ENCODE measurements around the gene ABCA13. TPM values are rescaled to one million over a fixed set of nuclear protein-coding genes. Genes with fewer than 3 reads are reported as not detected.

The ABCA13 gene
- total and polyA plus RNA-seq, 2 donors (not counting 3 experiments of a cell fraction or from before 2014, with no cell fraction given) = 0.01 to 0.11 TPM

- no peaks in the 10 kb centered on the region for H3K79me2 ChIP-seq (ENCODE audit: control insufficient read depth, insufficient read depth, low read length)
- BruUV-seq (replicated peaks) = no TSS peak
- H3K9me1 ChIP-seq (replicated peaks; ENCODE audit: control insufficient read depth, extremely low read depth, insufficient read depth, low read length) = no peaks in the 10 kb centered on the region
- DNase-seq (ENCODE audit: low read depth, low spot score) = no peak
- no peaks in the 10 kb centered on the region for H3K4me1 ChIP-seq (ENCODE audit: control insufficient read depth, extremely low read depth, insufficient read depth, low read length)
- H3K9ac ChIP-seq (replicated peaks; ENCODE audit: extremely low read depth, insufficient read depth, low read length) = no peak overlapping the region
- H3K36me3 ChIP-seq (ENCODE audit: control insufficient read depth in 2 of 2, extremely low read depth in 1 of 2, insufficient read depth in 2 of 2, low read length in 2 of 2) = no peaks in the 10 kb centered on the region
- TF ChIP-seq CTCF (IDR thresholded peaks at IDR 0.05; ENCODE audit: extremely low read depth in 1 of 2, insufficient read depth in 1 of 2, low read depth in 1 of 2, low read length in 2 of 2) = no peak
- TF ChIP-seq MAX (IDR thresholded peaks at IDR 0.05; ENCODE audit: insufficient read depth, insufficient read length) = no peak
- no peak for TF ChIP-seq FOS (IDR thresholded peaks at IDR 0.05; ENCODE audit: borderline replicate concordance, insufficient read depth, low read length)
- no peak for TF ChIP-seq POLR2AphosphoS5 (IDR thresholded peaks at IDR 0.05; ENCODE audit: insufficient read depth, low read depth, low read length)
- TF ChIP-seq POLR2A (IDR thresholded peaks at IDR 0.05; ENCODE audit: low read depth, low read length) = no peak
- TF ChIP-seq JUN (IDR thresholded peaks at IDR 0.05; ENCODE audit: borderline replicate concordance, insufficient read depth, insufficient read length, low read depth) = no peak
- no peak for TF ChIP-seq GATA2 (IDR thresholded peaks at IDR 0.05; ENCODE audit: insufficient read depth, insufficient read length, low read depth, low read length)
- no peak for TF ChIP-seq EZH2 (IDR thresholded peaks at IDR 0.05; ENCODE audit: borderline replicate concordance, low read depth, low read length, severe bottlenecking)
- no peak for TF ChIP-seq MYC (IDR thresholded peaks at IDR 0.05; ENCODE audit: low read depth, low read length)
- ChIA-PET CTCF (no interaction called here), POLR2A (no interaction called here)
- H3K27ac ChIP-seq (ENCODE audit: insufficient read depth, low read depth, low read length) = no peak overlapping the region
- no peaks in the 10 kb centered on the region for H3K27me3 ChIP-seq (ENCODE audit: control insufficient read depth in 2 of 2, insufficient read depth in 2 of 2, low read length in 2 of 2)
- intact Hi-C loops (cut with micrococcal nuclease) (no loop called here), dilution Hi-C loops (cut with MboI; ENCODE audit: extremely low pct_ligation_motif_present, low sequenced_read_pairs) (no loop called here)
- no peak for FAIRE-seq
- H4K20me1 ChIP-seq (replicated peaks; ENCODE audit: control insufficient read depth, extremely low read depth, insufficient read depth, low read length) = no peaks in the 10 kb centered on the region
- H2AFZ ChIP-seq (ENCODE audit: low read depth, low read length) = no peak overlapping the region
- H3K9me3 ChIP-seq (replicated peaks; ENCODE audit: control insufficient read depth, insufficient read depth, low read length) = no peaks in the 10 kb centered on the region
- H3K4me2 ChIP-seq (ENCODE audit: insufficient read depth, low read length) = no peak overlapping the region
- H3K4me3 ChIP-seq (replicated peaks in 1 of 3; ENCODE audit: insufficient read depth in 1 of 3, low read depth in 1 of 3, low read length in 3 of 3) = no peak overlapping the region
Measured at GRCh38 chr7:48522692-48523091, 351.4 kb downstream of the ABCA13 start.
